GM19351 (cell line): ENCODE data around the gene SMIM1.
A peak's percentile ranks its signal among the peaks of the same experiment; 100 is the strongest.

Source experiments
- ATAC-seq: cut with Tn5 transposase; IDR thresholded peaks from one replicate; pipeline ENCODE4 v1.9.1; 2021; ENCODE audit warnings: mild to moderate bottlenecking, moderate library complexity; ENCODE audit not compliant: unreplicated experiment

Gene SMIM1

GRCh38 chr1:3772715-3773571 is at the start of gene SMIM1:
TSS of gene SMIM1 (plus strand) at chr1:3772749. CDS start at chr1:3775374, 2,625 bp downstream.
- no peak for ATAC-seq

- no peak for ATAC-seq
Measured at GRCh38 chr1:3722846-3723245, 49.7 kb upstream of the SMIM1 start.

GRCh38 chr1:3724416-3725030 is 48.0 kb upstream of the SMIM1 start:
- ATAC-seq = peak; percentile 47

- ATAC-seq = no peak
Measured at GRCh38 chr1:3725366-3725765, 47.2 kb upstream of the SMIM1 start.

- ATAC-seq = no peak
Measured at GRCh38 chr1:3727042-3727824, 45.3 kb upstream of the SMIM1 start.

GRCh38 chr1:3727825-3728776 is 44.4 kb upstream of the SMIM1 start:
- ATAC-seq = no peak

GRCh38 chr1:3729594-3730542 is 42.7 kb upstream of the SMIM1 start:
- ATAC-seq = no peak

GRCh38 chr1:3730543-3731247 is 41.9 kb upstream of the SMIM1 start:
- no peak for ATAC-seq

- ATAC-seq = no peak
Measured at GRCh38 chr1:3731583-3732433, 40.7 kb upstream of the SMIM1 start.

GRCh38 chr1:3732434-3733093 is 40.0 kb upstream of the SMIM1 start:
- no peak for ATAC-seq

GRCh38 chr1:3733094-3733882 is 39.3 kb upstream of the SMIM1 start:
- no peak for ATAC-seq

- no peak for ATAC-seq
Measured at GRCh38 chr1:3733883-3734589, 38.5 kb upstream of the SMIM1 start.

GRCh38 chr1:3734602-3735001 is 37.9 kb upstream of the SMIM1 start:
- ATAC-seq = no peak

- ATAC-seq = no peak
Measured at GRCh38 chr1:3735027-3735681, 37.4 kb upstream of the SMIM1 start.

GRCh38 chr1:3735688-3736087 is 36.9 kb upstream of the SMIM1 start:
- no peak for ATAC-seq
